WTC11 (cell line): ENCODE results near the gene SENP7. TPM values are rescaled to one million over a fixed set of nuclear protein-coding genes. Genes with fewer than 3 reads are reported as not detected.

Experiments used
- ATAC-seq: fragments of 200-7000 bp; cut with Tn5 transposase; 2 replicates; pipeline ENCODE4 v1.10.0; 2021; ENCODE audit warnings: mild to moderate bottlenecking, moderate library complexity
- CTCF ChIA-PET: fragments of 300-600 bp; sonication (Branson Sonifier 250); formaldehyde crosslinking; loops from one replicate; lab custom pipeline; 2021; ENCODE audit warnings: antibody characterized with exemption; lab: Charles Lee
- POLR2A ChIA-PET: fragments of 350-600 bp; sonication (Branson Sonifier 250); formaldehyde crosslinking; loops from one replicate; lab custom pipeline; 2021; ENCODE audit warnings: antibody characterized with exemption; lab: Charles Lee
- DNase-seq: peaks from one replicate; pipeline ENCODE4 v3.0.0; 2021; ENCODE audit warnings: low spot score
- H3K27ac Mint-ChIP-seq: 2 replicates; pipeline ENCODE4 v1.8.0; 2021; ENCODE audit warnings: mixed read lengths
- H3K27me3 Mint-ChIP-seq: 2 replicates; pipeline ENCODE4 v1.8.0; 2021; ENCODE audit warnings: low read depth, mild to moderate bottlenecking, moderate library complexity, mixed read lengths
- H3K36me3 Mint-ChIP-seq: 2 replicates; pipeline ENCODE4 v1.8.0; 2021; ENCODE audit warnings: mixed read lengths
- H3K4me1 Mint-ChIP-seq: 2 replicates; pipeline ENCODE4 v1.8.0; 2022; ENCODE audit warnings: mixed read lengths
- H3K4me3 Mint-ChIP-seq: 2 replicates; pipeline ENCODE4 v1.8.0; 2021; ENCODE audit warnings: mild to moderate bottlenecking, moderate library complexity, mixed read lengths
- H3K9me3 Mint-ChIP-seq: 2 replicates; pipeline ENCODE4 v1.8.0; 2021; ENCODE audit warnings: mixed read lengths
- CTCF ChIP-seq: fragments of 200-600 bp; IDR thresholded peaks from 2 replicates; pipeline ENCODE4 v1.8.0; 2022; ENCODE audit warnings: antibody characterized with exemption
- FOXP1 ChIP-seq: sonication (generic); formaldehyde crosslinking; IDR thresholded peaks from 2 replicates; pipeline ENCODE4 v1.8.0; 2022; ENCODE audit warnings: missing genetic modification reagents, mild to moderate bottlenecking, moderate library complexity, borderline replicate concordance
- JAZF1 ChIP-seq: fragments of 250-450 bp; sonication (Bioruptor Pico); IDR thresholded peaks from 2 replicates; pipeline ENCODE4 v1.9.0; 2021; ENCODE audit warnings: moderate library complexity, mild to moderate bottlenecking, inconsistent platforms
- MAX ChIP-seq: sonication (generic); formaldehyde crosslinking; IDR thresholded peaks from 2 replicates; pipeline ENCODE4 v1.8.0; 2022; ENCODE audit warnings: mild to moderate bottlenecking, missing genetic modification reagents
- MXD4 ChIP-seq: fragments of 250-450 bp; sonication (Bioruptor Pico); IDR thresholded peaks from 2 replicates; pipeline ENCODE4 v1.8.0; 2021; ENCODE audit warnings: mild to moderate bottlenecking, moderate library complexity, borderline replicate concordance
- MYBL2 ChIP-seq: sonication (generic); formaldehyde crosslinking; IDR thresholded peaks from 2 replicates; pipeline ENCODE4 v1.8.1; 2023; ENCODE audit warnings: mild to moderate bottlenecking, moderate library complexity, missing genetic modification reagents
- NFE2L1 ChIP-seq: sonication (generic); formaldehyde crosslinking; IDR thresholded peaks from 2 replicates; pipeline ENCODE4 v1.8.1; 2023; ENCODE audit warnings: missing genetic modification reagents
- NR1H2 ChIP-seq: sonication (generic); formaldehyde crosslinking; IDR thresholded peaks from 2 replicates; pipeline ENCODE4 v1.9.0; 2021; ENCODE audit warnings: mild to moderate bottlenecking, moderate library complexity, missing genetic modification reagents
- OVOL2 ChIP-seq: fragments of 250-450 bp; sonication (Bioruptor Pico); IDR thresholded peaks from 2 replicates; pipeline ENCODE4 v1.9.0; 2021; ENCODE audit warnings: mild to moderate bottlenecking, borderline replicate concordance
- PRRX2 ChIP-seq: fragments of 250-450 bp; sonication (Bioruptor Pico); IDR thresholded peaks from 2 replicates; pipeline ENCODE4 v1.8.0; 2021; ENCODE audit warnings: mild to moderate bottlenecking
- RELA ChIP-seq: sonication (generic); formaldehyde crosslinking; IDR thresholded peaks from 2 replicates; pipeline ENCODE4 v1.8.1; 2022; ENCODE audit warnings: missing genetic modification reagents, mild to moderate bottlenecking, borderline replicate concordance
- TCF7 ChIP-seq: sonication (generic); formaldehyde crosslinking; IDR thresholded peaks from 2 replicates; pipeline ENCODE4 v1.8.0; 2022; ENCODE audit warnings: mild to moderate bottlenecking, low read depth, missing genetic modification reagents, moderate library complexity
- TEAD1 ChIP-seq: sonication (generic); formaldehyde crosslinking; IDR thresholded peaks from 2 replicates; pipeline ENCODE4 v1.8.0; 2022; ENCODE audit warnings: mild to moderate bottlenecking, missing genetic modification reagents
- ZNF121 ChIP-seq: sonication (generic); formaldehyde crosslinking; IDR thresholded peaks from 2 replicates; pipeline ENCODE4 v1.8.0; 2023; ENCODE audit warnings: missing genetic modification reagents
- ZNF219 ChIP-seq: sonication (generic); formaldehyde crosslinking; IDR thresholded peaks from 2 replicates; pipeline ENCODE4 v1.8.0; 2023; ENCODE audit warnings: missing genetic modification reagents, mild to moderate bottlenecking, borderline replicate concordance
- ZNF263 ChIP-seq: sonication (generic); formaldehyde crosslinking; IDR thresholded peaks from 2 replicates; pipeline ENCODE4 v1.8.1; 2022; ENCODE audit warnings: low read depth, mild to moderate bottlenecking, moderate library complexity, missing genetic modification reagents
- ZNF317 ChIP-seq: sonication (generic); formaldehyde crosslinking; IDR thresholded peaks from 2 replicates; pipeline ENCODE4 v1.8.1; 2023; ENCODE audit warnings: low read depth, mild to moderate bottlenecking, moderate library complexity, missing genetic modification reagents, borderline replicate concordance
- ZNF532 ChIP-seq: fragments of 250-450 bp; sonication (Bioruptor Pico); IDR thresholded peaks from 2 replicates; pipeline ENCODE4 v1.9.0; 2021; ENCODE audit warnings: mild to moderate bottlenecking, borderline replicate concordance
- ZNF671 ChIP-seq: fragments of 250-450 bp; sonication (Bioruptor Pico); IDR thresholded peaks from 2 replicates; pipeline ENCODE4 v1.8.0; 2021; ENCODE audit warnings: mild to moderate bottlenecking
- total RNA-seq: library from RNA; stranded (reverse); gene quantifications from 3 replicates; pipeline ENCODE4 v1.2.3, GENCODE V29; 2021
- TF ChIP-seq, protein P1 (sequence below): sonication (generic); formaldehyde crosslinking; IDR thresholded peaks from 2 replicates; pipeline ENCODE4 v1.8.0; 2022; ENCODE audit warnings: mild to moderate bottlenecking, missing genetic modification reagents
- TF ChIP-seq, protein P2 (sequence below): sonication (generic); formaldehyde crosslinking; IDR thresholded peaks from 2 replicates; pipeline ENCODE4 v1.8.1; 2023; ENCODE audit warnings: mild to moderate bottlenecking, missing genetic modification reagents
- TF ChIP-seq, protein P3 (sequence below): fragments of 250-450 bp; sonication (Bioruptor Pico); IDR thresholded peaks from 2 replicates; pipeline ENCODE4 v1.9.0; 2021; ENCODE audit warnings: mild to moderate bottlenecking

The SENP7 gene
- total RNA-seq, 1 experiment from 2014 or later: 10.5 TPM

- TF ChIP-seq MXD4: no peak
Measured at GRCh38 chr3:101549473-101549872, 36.5 kb upstream of the SENP7 start (continued).

- Mint-ChIP-seq H3K27ac (no peak overlapping the region; the same call in 1 of the 2 replicates), H3K27me3 (peaks cover 4% of the 10 kb centered on the region; the same call in 1 of the 2 replicates), H3K9me3 (peaks cover 40% of the 10 kb centered on the region), H3K4me3 (no peak overlapping the region), H3K4me1 (peaks cover 28% of the 10 kb centered on the region), H3K36me3 (peaks cover 32% of the 10 kb centered on the region)
- ChIA-PET POLR2A (no interaction called here), CTCF (no interaction called here)
- TF ChIP-seq RELA (CRISPR knock-in tag) (no peak), FOXP1 (CRISPR knock-in tag) (no peak), ZNF121 (CRISPR knock-in tag) (no peak), CTCF (no peak), ZNF219 (no peak), MXD4 (no peak), NFE2L1 (CRISPR knock-in tag) (no peak), PRRX2 (CRISPR knock-in tag) (no peak)
- TF ChIP-seq, protein P1, sequence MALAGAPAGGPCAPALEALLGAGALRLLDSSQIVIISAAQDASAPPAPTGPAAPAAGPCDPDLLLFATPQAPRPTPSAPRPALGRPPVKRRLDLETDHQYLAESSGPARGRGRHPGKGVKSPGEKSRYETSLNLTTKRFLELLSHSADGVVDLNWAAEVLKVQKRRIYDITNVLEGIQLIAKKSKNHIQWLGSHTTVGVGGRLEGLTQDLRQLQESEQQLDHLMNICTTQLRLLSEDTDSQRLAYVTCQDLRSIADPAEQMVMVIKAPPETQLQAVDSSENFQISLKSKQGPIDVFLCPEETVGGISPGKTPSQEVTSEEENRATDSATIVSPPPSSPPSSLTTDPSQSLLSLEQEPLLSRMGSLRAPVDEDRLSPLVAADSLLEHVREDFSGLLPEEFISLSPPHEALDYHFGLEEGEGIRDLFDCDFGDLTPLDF (CRISPR knock-in tag): no peak
- ATAC-seq: no peak
- DNase-seq: no peak
Measured at GRCh38 chr3:101548527-101549105, 35.6 kb upstream of the SENP7 start.

- Mint-ChIP-seq H3K27me3 (peaks cover 37% of the 10 kb centered on the region), H3K4me1 (peaks cover 24% of the 10 kb centered on the region), H3K9me3 (peaks cover 41% of the 10 kb centered on the region), H3K27ac (no peak overlapping the region), H3K36me3 (peaks cover 42% of the 10 kb centered on the region), H3K4me3 (no peak overlapping the region)
- CTCF ChIA-PET: no interaction called here
- POLR2A ChIA-PET: no interaction called here
- DNase-seq (no peak), ATAC-seq (peak; percentile 51; the same call in 1 of the 2 replicates)
- no peak for TF ChIP-seq MAX (CRISPR knock-in tag)
- TF ChIP-seq ZNF532: no peak
- TF ChIP-seq TEAD1 (CRISPR knock-in tag): no peak
- no peak for TF ChIP-seq ZNF317 (CRISPR knock-in tag)
- TF ChIP-seq NR1H2 (CRISPR knock-in tag): no peak
- TF ChIP-seq MYBL2: no peak
- TF ChIP-seq JAZF1: no peak
- no peak for TF ChIP-seq ZNF263 (CRISPR knock-in tag)
- TF ChIP-seq TCF7 (CRISPR knock-in tag): no peak
- TF ChIP-seq ZNF671: no peak
- TF ChIP-seq, protein P2, sequence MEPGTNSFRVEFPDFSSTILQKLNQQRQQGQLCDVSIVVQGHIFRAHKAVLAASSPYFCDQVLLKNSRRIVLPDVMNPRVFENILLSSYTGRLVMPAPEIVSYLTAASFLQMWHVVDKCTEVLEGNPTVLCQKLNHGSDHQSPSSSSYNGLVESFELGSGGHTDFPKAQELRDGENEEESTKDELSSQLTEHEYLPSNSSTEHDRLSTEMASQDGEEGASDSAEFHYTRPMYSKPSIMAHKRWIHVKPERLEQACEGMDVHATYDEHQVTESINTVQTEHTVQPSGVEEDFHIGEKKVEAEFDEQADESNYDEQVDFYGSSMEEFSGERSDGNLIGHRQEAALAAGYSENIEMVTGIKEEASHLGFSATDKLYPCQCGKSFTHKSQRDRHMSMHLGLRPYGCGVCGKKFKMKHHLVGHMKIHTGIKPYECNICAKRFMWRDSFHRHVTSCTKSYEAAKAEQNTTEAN (CRISPR knock-in tag): no peak
- no peak for TF ChIP-seq ZNF219
- no peak for TF ChIP-seq OVOL2
- TF ChIP-seq, protein P3, sequence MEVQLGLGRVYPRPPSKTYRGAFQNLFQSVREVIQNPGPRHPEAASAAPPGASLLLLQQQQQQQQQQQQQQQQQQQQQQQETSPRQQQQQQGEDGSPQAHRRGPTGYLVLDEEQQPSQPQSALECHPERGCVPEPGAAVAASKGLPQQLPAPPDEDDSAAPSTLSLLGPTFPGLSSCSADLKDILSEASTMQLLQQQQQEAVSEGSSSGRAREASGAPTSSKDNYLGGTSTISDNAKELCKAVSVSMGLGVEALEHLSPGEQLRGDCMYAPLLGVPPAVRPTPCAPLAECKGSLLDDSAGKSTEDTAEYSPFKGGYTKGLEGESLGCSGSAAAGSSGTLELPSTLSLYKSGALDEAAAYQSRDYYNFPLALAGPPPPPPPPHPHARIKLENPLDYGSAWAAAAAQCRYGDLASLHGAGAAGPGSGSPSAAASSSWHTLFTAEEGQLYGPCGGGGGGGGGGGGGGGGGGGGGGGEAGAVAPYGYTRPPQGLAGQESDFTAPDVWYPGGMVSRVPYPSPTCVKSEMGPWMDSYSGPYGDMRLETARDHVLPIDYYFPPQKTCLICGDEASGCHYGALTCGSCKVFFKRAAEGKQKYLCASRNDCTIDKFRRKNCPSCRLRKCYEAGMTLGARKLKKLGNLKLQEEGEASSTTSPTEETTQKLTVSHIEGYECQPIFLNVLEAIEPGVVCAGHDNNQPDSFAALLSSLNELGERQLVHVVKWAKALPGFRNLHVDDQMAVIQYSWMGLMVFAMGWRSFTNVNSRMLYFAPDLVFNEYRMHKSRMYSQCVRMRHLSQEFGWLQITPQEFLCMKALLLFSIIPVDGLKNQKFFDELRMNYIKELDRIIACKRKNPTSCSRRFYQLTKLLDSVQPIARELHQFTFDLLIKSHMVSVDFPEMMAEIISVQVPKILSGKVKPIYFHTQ (CRISPR knock-in tag): no peak
Measured at GRCh38 chr3:101544161-101544850, 31.3 kb upstream of the SENP7 start.
